WERI-Rb-1 (cell line): Measurements from ENCODE around the gene KRT1.

Source experiments
- DNase-seq: peaks from one replicate; pipeline ENCODE4 v3.0.0-alpha.2; 2020
- H3K27ac ChIP-seq: fragments of 250-450 bp; sonication (Bioruptor Pico); 2 replicates; pipeline ENCODE4 v1.5.1; 2020; ENCODE audit warnings: mild to moderate bottlenecking, moderate library complexity
- H3K27me3 ChIP-seq: fragments of 250-450 bp; sonication (Bioruptor Pico); 2 replicates; pipeline ENCODE4 v1.5.1; 2021; ENCODE audit warnings: mild to moderate bottlenecking, low read depth, moderate library complexity; ENCODE audit not compliant: insufficient read depth, severe bottlenecking
- H3K36me3 ChIP-seq: fragments of 250-450 bp; sonication (Bioruptor Pico); 2 replicates; pipeline ENCODE4 v1.5.1; 2020; ENCODE audit warnings: mild to moderate bottlenecking, moderate library complexity
- H3K4me3 ChIP-seq: 2 replicates; pipeline ENCODE4 v1.5.1; 2011; ENCODE audit warnings: low read depth, mild to moderate bottlenecking, control low read depth, low read length
- H3K9me3 ChIP-seq: fragments of 250-450 bp; sonication (Bioruptor Pico); 2 replicates; pipeline ENCODE4 v1.5.1; 2021; ENCODE audit warnings: mild to moderate bottlenecking, moderate library complexity; ENCODE audit not compliant: severe bottlenecking
- TF ChIP-seq, protein P1 (sequence below): IDR thresholded peaks from 2 replicates; pipeline ENCODE4 v1.5.1; 2011; ENCODE audit warnings: low read depth, mild to moderate bottlenecking, control low read depth, inconsistent platforms, low read length

The KRT1 gene

GRCh38 chr12:52697058-52697582 lies 16.9 kb upstream of the KRT1 start:
- Histone ChIP-seq H3K9me3 (no peaks in the 10 kb centered on the region), H3K4me3 (no peak overlapping the region), H3K36me3 (no peaks in the 10 kb centered on the region), H3K27me3 (peaks cover 87% of the 10 kb centered on the region), H3K27ac (no peak overlapping the region)
- no peak for DNase-seq
- TF ChIP-seq, protein P1, sequence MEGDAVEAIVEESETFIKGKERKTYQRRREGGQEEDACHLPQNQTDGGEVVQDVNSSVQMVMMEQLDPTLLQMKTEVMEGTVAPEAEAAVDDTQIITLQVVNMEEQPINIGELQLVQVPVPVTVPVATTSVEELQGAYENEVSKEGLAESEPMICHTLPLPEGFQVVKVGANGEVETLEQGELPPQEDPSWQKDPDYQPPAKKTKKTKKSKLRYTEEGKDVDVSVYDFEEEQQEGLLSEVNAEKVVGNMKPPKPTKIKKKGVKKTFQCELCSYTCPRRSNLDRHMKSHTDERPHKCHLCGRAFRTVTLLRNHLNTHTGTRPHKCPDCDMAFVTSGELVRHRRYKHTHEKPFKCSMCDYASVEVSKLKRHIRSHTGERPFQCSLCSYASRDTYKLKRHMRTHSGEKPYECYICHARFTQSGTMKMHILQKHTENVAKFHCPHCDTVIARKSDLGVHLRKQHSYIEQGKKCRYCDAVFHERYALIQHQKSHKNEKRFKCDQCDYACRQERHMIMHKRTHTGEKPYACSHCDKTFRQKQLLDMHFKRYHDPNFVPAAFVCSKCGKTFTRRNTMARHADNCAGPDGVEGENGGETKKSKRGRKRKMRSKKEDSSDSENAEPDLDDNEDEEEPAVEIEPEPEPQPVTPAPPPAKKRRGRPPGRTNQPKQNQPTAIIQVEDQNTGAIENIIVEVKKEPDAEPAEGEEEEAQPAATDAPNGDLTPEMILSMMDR, result no peak

GRCh38 chr12:52696588-52696987 lies 16.4 kb upstream of the KRT1 start:
- peaks cover 87% of the 10 kb centered on the region for H3K27me3 ChIP-seq
- no peak for DNase-seq

DNA sequence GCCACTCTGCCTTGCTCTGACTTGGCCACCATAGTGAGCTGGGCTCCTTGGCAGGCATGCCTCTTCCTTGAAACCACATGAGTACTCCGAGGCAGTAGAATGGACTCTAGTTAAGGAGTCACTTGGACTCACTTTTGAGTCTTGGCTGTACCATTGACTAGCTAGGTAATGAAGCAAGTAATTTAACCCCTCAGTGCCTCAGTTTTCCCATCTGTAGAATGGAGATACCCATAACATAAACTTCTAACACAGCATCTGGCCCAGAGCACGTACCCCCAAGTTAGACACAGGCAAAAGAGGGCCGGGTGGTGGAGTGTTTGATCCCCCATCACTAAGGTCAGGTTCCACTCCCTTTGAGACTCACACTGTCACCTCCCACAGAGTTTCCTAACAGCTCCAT lies 14.8 kb upstream of the KRT1 start:
- H3K4me3 ChIP-seq, result no peak overlapping the region
- H3K36me3 ChIP-seq, result no peaks in the 10 kb centered on the region
- H3K9me3 ChIP-seq, result no peaks in the 10 kb centered on the region
- TF ChIP-seq, protein P1, result no peak
- no peak overlapping the region for H3K27ac ChIP-seq
- peaks cover 90% of the 10 kb centered on the region for H3K27me3 ChIP-seq
- DNase-seq, result no peak

More at GRCh38 chr12:52696588-52696987, 16.4 kb upstream of the KRT1 start:
- Histone ChIP-seq H3K9me3 (no peaks in the 10 kb centered on the region), H3K4me3 (no peak overlapping the region), H3K27ac (no peak overlapping the region), H3K36me3 (no peaks in the 10 kb centered on the region)
- TF ChIP-seq, protein P1, result no peak

- no peak for DNase-seq
- TF ChIP-seq, protein P1, result no peak
- Histone ChIP-seq H3K36me3 (no peaks in the 10 kb centered on the region), H3K4me3 (no peak overlapping the region), H3K27me3 (peaks cover 92% of the 10 kb centered on the region), H3K9me3 (no peaks in the 10 kb centered on the region), H3K27ac (no peak overlapping the region)
These were observed 13.9 kb upstream of the KRT1 start for GRCh38 chr12:52694151-52694550.

- Histone ChIP-seq H3K36me3 (no peaks in the 10 kb centered on the region), H3K9me3 (no peaks in the 10 kb centered on the region), H3K27me3 (peaks cover 92% of the 10 kb centered on the region), H3K27ac (no peak overlapping the region), H3K4me3 (no peak overlapping the region)
- no peak for DNase-seq
- TF ChIP-seq, protein P1, result no peak
These were observed 13.1 kb upstream of the KRT1 start for GRCh38 chr12:52693261-52693660.

GRCh38 chr12:52692254-52692653 lies 12.0 kb upstream of the KRT1 start:
- Histone ChIP-seq H3K4me3 (no peak overlapping the region), H3K36me3 (no peaks in the 10 kb centered on the region), H3K27ac (no peak overlapping the region), H3K9me3 (no peaks in the 10 kb centered on the region), H3K27me3 (peaks cover 95% of the 10 kb centered on the region)
- DNase-seq, result no peak
- TF ChIP-seq, protein P1, result peak; percentile 32; the same call in 1 of the 2 replicates
